Aorta (tissue), 5 donors: ENCODE measurements around the gene DNAJC6. TPM values are rescaled to one million over a fixed set of nuclear protein-coding genes. Genes with fewer than 3 reads are reported as not detected.
"Not testable (repeated sequence)": the region's sequence is repeated elsewhere in the genome, so short reads cannot be mapped to it uniquely, and the experiment has no call there.

Experiments used
- ATAC-seq: fragments of 200-7000 bp; cut with Tn5 transposase; one replicate; pipeline ENCODE4 v1.9.1; 2022; ENCODE audit warnings: moderate library complexity; ENCODE audit not compliant: low FRiP score
- DNase-seq, 2 donors: peaks; one replicate each; pipeline ENCODE4 v3.0.0-alpha.2; 2020
- H3K27ac ChIP-seq, 2 donors: one replicate each; pipeline ENCODE4 v1.5.1; 2013; ENCODE audit warnings: low read length in 2 of 2, mild to moderate bottlenecking in 2 of 2, moderate library complexity in 2 of 2, control low read depth in 1 of 2, inconsistent platforms in 1 of 2, low read depth in 1 of 2
- H3K27me3 ChIP-seq, 2 donors: one replicate each; pipeline ENCODE4 v1.6.1; 2013; ENCODE audit warnings: control low read depth in 1 of 2, low read length in 1 of 2, mild to moderate bottlenecking in 1 of 2, moderate library complexity in 1 of 2; ENCODE audit not compliant: insufficient read depth in 2 of 2, control insufficient read depth in 1 of 2
- H3K36me3 ChIP-seq, 2 donors: one replicate each; pipeline ENCODE4 v1.6.1; 2013; ENCODE audit warnings: control low read depth in 1 of 2, low read length in 1 of 2, mild to moderate bottlenecking in 1 of 2; ENCODE audit not compliant: insufficient read depth in 2 of 2, control insufficient read depth in 1 of 2
- H3K4me1 ChIP-seq, 2 donors: one replicate each; pipeline ENCODE4 v1.6.1; 2013; ENCODE audit warnings: low read length in 2 of 2, control low read depth in 1 of 2, mild to moderate bottlenecking in 1 of 2, moderate library complexity in 1 of 2; ENCODE audit not compliant: insufficient read depth in 2 of 2, control insufficient read depth in 1 of 2
- H3K4me3 ChIP-seq, 2 donors: one replicate each; pipeline ENCODE4 v1.5.1; 2013; ENCODE audit warnings: low read length in 2 of 2, control low read depth in 1 of 2, mild to moderate bottlenecking in 1 of 2
- H3K9me3 ChIP-seq: one replicate; pipeline ENCODE4 v1.6.1; 2013; ENCODE audit warnings: mild to moderate bottlenecking, low read length; ENCODE audit not compliant: control insufficient read depth
- WGBS, 2 donors: extraction: QIAGEN DNeasy Blood & Tissue Kit; methylation state at CpG; one replicate each; pipeline ENCODE4 v1.1.7; 2013; 5-methylcytosine and 5-hydroxymethylcytosine counted together
- intact Hi-C, 2 donors: fragments of 100-400 bp; cut with DNase I; formaldehyde crosslinking; loops; one replicate each; pipeline versions ENCODE4 v1.14.2 to v1.15.0; 2022
- polyA plus RNA-seq, 2 donors: library from polyadenylated mRNA; stranded (reverse); fragments of 200-250 nt; gene quantifications; one replicate each; pipeline ENCODE4 v1.2.3, GENCODE V29; 2013
- total RNA-seq, 2 donors: library from RNA; stranded (reverse); fragmentation: NEBNext Ultra II Directional; extraction: Animal tissue kit (Norgen Biotek cat#: 25700); gene quantifications; one replicate each; pipeline ENCODE4 v1.2.1, GENCODE V29; 2021
- donor health status: healthy with polysubstance abuse.
- donor health status: Bipolar disorder and iron deficiency.
- donor health status: DM: no; HTN: no; CAD: no.
- donor health status: DM: no; HTN: no; CAD: no.
- donor health status: DM: yes; HTN: yes; CAD: no.

DNAJC6 gene
- total and polyA plus RNA-seq, 4 donors: 1.3 to 3.8 (median 2.3) TPM; not detected in 1

- intact Hi-C loops: no loop called here
- H3K27me3 ChIP-seq: no peaks in the 10 kb centered on the region
- no peak overlapping the region for H3K4me3 ChIP-seq
- no peak overlapping the region for H3K27ac ChIP-seq
- no peaks in the 10 kb centered on the region for H3K4me1 ChIP-seq
- no peak for DNase-seq
- H3K36me3 ChIP-seq: no peaks in the 10 kb centered on the region
- H3K9me3 ChIP-seq: no peaks in the 10 kb centered on the region
- WGBS, 2 donors: 78 to 87% methylated on average over 2 of the region's 2 CpGs
- ATAC-seq: no peak
These were observed 69.1 kb downstream of the DNAJC6 start for GRCh38 chr1:65378247-65378946.

GRCh38 chr1:65384426-65384825, 75.1 kb downstream of the DNAJC6 start:
- 87 to 94% methylated on average over 5 of the region's 5 CpGs for WGBS, 2 donors

GRCh38 chr1:65386439-65386838, 77.1 kb downstream of the DNAJC6 start:
- Histone ChIP-seq H3K36me3 (peaks cover 0 to 2% of the 10 kb centered on the region in 2 donors), H3K27me3 (no peaks in the 10 kb centered on the region), H3K4me3 (no peak overlapping the region), H3K9me3 (no peaks in the 10 kb centered on the region), H3K27ac (no peak overlapping the region), H3K4me1 (no peaks in the 10 kb centered on the region)
- 60 to 62% methylated on average over 3 of the region's 3 CpGs for WGBS, 2 donors
- intact Hi-C loops: no loop called here
- DNase-seq (no peak), ATAC-seq (no peak)

More at GRCh38 chr1:65384426-65384825, 75.1 kb downstream of the DNAJC6 start:
- ATAC-seq, H3K27ac ChIP-seq, intact Hi-C loops, DNase-seq, H3K36me3 ChIP-seq, H3K4me1 ChIP-seq, H3K4me3 ChIP-seq, H3K9me3 ChIP-seq, H3K27me3 ChIP-seq: not testable (repeated sequence)

GRCh38 chr1:65387821-65388220, 78.5 kb downstream of the DNAJC6 start:
- peaks cover 0 to 5% of the 10 kb centered on the region in 2 donors for H3K36me3 ChIP-seq
- H3K27me3 ChIP-seq: no peaks in the 10 kb centered on the region
- no peak for DNase-seq
- intact Hi-C loops: no loop called here
- ATAC-seq: no peak
- WGBS, 2 donors: 83 to 87% methylated on average over 2 of the region's 2 CpGs
- H3K4me3 ChIP-seq: no peak overlapping the region
- no peak overlapping the region for H3K27ac ChIP-seq
- no peaks in the 10 kb centered on the region for H3K4me1 ChIP-seq
- no peaks in the 10 kb centered on the region for H3K9me3 ChIP-seq

GRCh38 chr1:65388908-65389695, 79.8 kb downstream of the DNAJC6 start:
- Histone ChIP-seq H3K27me3 (no peaks in the 10 kb centered on the region), H3K36me3 (peaks cover 0 to 5% of the 10 kb centered on the region in 2 donors), H3K9me3 (no peaks in the 10 kb centered on the region), H3K4me3 (no peak overlapping the region), H3K27ac (no peak overlapping the region), H3K4me1 (no peaks in the 10 kb centered on the region)
- WGBS, 2 donors: 90 to 91% methylated on average over 3 of the region's 3 CpGs
- DNase-seq (no peak), ATAC-seq (no peak)
- intact Hi-C loops: no loop called here

- no peak overlapping the region for H3K27ac ChIP-seq
- intact Hi-C loops: no loop called here
- no peak for ATAC-seq
- H3K36me3 ChIP-seq: peaks cover 0 to 5% of the 10 kb centered on the region in 2 donors
- peak in 1 of 2 donors; percentile 62 for DNase-seq
- H3K27me3 ChIP-seq: no peaks in the 10 kb centered on the region
- no peaks in the 10 kb centered on the region for H3K4me1 ChIP-seq
- WGBS, 2 donors: 97 to 98% methylated on average over 7 of the region's 7 CpGs
- no peak overlapping the region for H3K4me3 ChIP-seq
- H3K9me3 ChIP-seq: no peaks in the 10 kb centered on the region
These were observed 83.2 kb downstream of the DNAJC6 start for GRCh38 chr1:65392497-65392896.

- Histone ChIP-seq H3K27ac (no peak overlapping the region), H3K9me3 (no peaks in the 10 kb centered on the region), H3K27me3 (no peaks in the 10 kb centered on the region), H3K4me3 (no peak overlapping the region), H3K4me1 (no peaks in the 10 kb centered on the region), H3K36me3 (peaks cover 0 to 5% of the 10 kb centered on the region in 2 donors)
- WGBS, 2 donors: 84 to 90% methylated on average over 2 of the region's 2 CpGs
- ATAC-seq (no peak), DNase-seq (no peak)
- intact Hi-C loops: no loop called here
These were observed 84.0 kb downstream of the DNAJC6 start for GRCh38 chr1:65393347-65393746.

GRCh38 chr1:65393928-65394327, 84.6 kb downstream of the DNAJC6 start:
- H3K4me1 ChIP-seq: no peaks in the 10 kb centered on the region
- ATAC-seq: no peak
- 83 to 84% methylated on average over 1 of the region's 1 CpG for WGBS, 2 donors
- H3K9me3 ChIP-seq: no peaks in the 10 kb centered on the region
- no peak overlapping the region for H3K4me3 ChIP-seq
- H3K36me3 ChIP-seq: peaks cover 0 to 5% of the 10 kb centered on the region in 2 donors
- no peaks in the 10 kb centered on the region for H3K27me3 ChIP-seq
- no peak for DNase-seq
- intact Hi-C loops: no loop called here
- H3K27ac ChIP-seq: no peak overlapping the region
